GM21367 (cell line): ENCODE data around the gene MYO7B.
A peak's percentile ranks its signal among the peaks of the same experiment; 100 is the strongest.

ENCODE experiments used
- ATAC-seq: cut with Tn5 transposase; IDR thresholded peaks from one replicate; pipeline ENCODE4 v1.9.1; 2021; ENCODE audit not compliant: unreplicated experiment

The MYO7B gene

DNA sequence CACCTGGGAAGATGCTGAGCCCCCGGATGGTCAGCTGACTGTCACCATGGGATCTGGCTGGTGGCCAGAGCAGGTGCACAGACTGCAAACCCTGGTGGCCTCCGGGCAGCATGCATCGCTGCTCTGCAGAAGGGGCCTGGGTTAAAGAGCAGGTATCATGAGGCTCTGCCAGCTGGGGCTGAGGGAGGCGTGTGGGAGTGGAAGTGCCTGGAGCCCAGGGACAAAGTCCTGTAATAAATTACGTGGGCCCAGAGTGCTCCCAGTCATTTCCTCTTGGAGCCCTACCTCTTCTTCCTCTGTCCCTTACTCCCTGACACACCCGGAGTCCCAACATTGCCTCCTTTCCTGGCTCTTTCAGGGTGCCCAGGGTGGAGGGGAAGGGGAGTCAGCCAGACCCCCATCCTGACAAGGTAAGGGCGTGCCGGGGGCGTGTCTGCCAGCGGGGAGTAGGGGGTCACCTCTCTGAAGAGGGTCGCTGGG, at the start of gene MYO7B:
TSS of gene MYO7B (plus strand) at position 262 of the 480 bp plus-strand sequence. CDS start 24,040 bp downstream, outside the sequence.
- ATAC-seq, result no peak

DNA sequence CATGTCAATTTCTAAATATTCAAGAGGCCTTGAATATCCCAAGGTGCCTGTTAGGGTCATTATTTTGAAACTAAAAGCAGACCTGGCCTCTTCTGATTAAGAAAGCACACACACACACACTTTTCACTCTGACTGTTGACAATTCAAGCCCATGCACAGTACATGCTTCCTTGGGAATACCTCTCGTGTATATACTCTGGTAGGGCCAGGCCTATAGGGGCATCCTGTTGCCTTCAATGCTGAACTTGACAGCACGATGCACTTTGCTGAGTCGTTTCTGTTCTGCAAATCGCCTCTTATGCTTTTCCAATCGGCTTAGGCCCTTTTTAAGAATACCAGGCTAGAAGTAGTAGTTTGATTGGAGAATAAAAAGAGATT, 49.8 kb upstream of the MYO7B start:
- no peak for ATAC-seq

DNA sequence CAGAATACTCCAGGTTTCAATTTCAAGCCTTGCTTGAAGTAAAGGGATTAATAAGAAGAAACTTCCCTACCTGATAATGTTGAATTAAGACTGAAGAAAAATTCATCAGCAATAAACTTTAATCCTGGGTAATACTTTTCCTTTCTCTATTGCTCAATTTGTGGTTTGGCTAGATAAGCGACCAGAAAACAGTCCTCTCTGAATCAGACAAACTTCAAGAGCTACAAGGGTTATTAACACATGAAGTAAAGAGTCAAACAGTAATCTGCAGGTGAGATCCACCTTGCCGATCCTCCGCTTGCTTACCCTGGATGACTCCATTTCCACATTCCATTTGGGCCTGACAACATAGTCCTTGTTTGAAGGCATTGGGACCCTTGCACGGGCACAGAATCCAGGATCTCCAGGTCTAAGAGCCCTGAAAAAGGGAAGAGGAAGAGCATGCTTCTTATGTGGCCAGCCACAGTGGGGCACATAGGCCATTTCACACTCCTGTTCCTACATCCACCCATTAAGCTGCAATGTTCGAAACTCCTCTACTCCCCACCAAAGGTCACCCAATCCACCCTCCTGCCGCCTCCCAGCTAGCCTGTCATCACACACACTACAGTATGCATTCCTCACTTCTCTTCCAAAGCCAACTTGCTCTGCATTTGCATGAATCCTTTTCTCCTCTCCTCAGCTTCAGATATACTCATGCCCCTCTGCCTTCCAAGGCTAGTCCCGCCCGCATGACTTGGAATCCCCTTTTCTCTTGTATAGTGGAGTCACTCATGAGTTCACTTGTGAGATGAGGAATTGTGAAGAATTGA, 49.0 kb upstream of the MYO7B start:
- no peak for ATAC-seq

DNA sequence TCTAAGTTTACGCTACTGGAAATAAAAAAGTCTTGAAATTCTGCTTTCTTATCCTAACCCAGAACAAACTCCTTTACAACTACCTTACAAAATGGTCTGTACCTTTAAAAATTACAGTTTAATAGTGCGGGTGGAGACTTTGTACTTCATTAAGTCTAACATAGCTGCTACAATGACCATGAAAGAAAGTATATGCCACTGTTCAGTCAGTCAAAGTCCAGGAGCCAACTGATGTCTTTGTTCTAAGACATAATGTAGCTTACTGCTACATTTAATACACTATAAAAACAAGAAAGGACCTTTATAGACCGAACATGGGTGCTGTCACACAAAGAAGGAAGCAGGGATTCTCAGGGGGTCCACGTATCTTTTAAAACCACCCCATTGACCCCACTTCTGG, 45.2 kb upstream of the MYO7B start:
- ATAC-seq, result no peak

DNA sequence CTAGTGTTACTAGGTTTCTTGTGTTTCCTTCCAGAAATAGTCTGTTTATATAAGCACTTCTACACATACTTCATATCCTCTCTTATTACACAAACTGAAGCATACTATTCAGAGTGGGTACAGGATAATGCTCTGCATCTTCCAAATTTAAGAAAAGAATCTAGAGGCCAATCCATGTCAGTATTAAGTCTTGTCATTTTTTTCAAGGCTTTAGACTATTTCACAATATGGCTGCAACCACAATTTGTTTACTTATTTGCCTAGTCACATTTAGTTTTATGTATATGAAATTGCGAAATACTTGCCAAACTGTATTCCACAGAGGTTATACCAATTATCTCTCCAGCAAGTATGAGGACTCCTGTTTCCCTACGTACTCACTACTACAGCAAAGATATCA, 37.1 kb upstream of the MYO7B start:
- ATAC-seq, result no peak

DNA sequence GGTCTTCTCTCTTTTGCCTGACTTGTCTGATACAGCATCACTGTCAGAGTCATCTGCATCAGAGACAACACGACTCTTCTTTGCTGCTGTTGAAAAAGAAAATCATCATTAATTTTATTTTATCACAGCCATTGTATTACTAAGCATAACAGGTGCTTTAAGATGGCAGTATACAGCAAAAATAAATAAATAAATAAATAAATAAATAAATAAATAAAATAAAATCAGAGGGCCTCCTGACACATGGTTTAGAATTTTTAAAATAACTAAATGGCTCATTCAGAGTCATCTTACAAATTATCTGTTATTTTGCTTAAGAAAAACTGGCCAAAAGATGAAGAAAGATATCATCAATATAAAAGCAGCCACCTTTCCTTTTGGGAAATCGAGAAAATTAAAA, 32.0 kb upstream of the MYO7B start:
- ATAC-seq, result no peak

DNA sequence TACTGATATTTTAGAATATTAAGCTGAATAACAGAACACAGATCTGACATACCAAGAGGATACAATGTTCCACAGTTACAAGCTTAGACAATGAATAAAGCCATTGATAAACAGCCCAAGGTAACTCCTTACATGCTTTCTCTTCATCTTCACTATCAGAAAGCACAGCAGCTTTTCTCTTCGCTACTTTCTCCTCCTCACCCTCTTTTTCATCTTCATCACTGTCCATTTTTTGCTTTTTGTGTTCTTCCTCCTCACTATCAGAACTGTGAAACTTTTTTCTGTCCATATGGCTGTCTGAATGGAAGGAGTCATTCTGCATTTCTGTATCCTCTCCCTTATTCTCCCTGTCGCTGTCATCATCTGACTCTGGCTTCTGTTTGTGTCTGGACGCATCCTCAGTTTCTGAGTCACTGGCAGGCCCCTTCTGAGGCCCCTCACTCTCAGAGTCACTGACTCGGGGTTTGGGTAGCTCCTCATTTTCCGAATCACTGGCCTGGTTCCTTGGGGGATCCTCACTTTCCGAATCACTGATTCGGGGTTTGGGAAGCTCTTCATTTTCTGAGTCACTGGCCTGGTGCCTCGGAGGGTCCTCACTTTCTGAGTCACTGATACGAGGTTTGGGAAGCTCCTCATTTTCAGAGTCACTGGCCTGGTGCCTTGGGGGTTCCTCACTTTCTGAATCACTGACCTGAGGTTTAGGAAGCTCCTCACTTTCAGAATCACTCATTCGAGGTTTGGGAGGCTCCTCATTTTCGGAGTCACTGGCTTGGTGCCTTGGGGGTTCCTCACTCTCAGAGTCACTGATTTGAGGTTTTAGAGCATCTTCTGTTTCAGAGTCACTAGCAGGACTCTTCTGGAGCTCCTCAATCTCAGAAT, 30.7 kb upstream of the MYO7B start:
- ATAC-seq, result no peak

DNA sequence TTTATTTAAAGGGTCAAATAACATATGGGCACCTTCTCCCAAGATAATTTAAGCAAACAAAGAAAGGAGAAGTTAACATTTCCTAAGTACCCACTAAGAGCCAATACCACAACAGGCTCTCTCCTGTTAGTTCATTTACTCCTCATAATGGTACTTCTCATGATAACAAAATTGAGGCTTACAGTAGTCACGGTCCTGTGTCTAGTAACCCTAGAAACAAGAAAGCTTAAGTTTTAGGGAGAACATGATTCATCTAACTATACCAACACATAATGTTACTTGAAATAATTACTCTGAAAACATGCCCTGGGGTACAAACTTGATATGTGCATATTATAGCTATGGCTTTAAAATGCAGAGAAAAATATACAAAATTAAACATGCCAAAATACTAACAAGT, 29.0 kb upstream of the MYO7B start:
- no peak for ATAC-seq

DNA sequence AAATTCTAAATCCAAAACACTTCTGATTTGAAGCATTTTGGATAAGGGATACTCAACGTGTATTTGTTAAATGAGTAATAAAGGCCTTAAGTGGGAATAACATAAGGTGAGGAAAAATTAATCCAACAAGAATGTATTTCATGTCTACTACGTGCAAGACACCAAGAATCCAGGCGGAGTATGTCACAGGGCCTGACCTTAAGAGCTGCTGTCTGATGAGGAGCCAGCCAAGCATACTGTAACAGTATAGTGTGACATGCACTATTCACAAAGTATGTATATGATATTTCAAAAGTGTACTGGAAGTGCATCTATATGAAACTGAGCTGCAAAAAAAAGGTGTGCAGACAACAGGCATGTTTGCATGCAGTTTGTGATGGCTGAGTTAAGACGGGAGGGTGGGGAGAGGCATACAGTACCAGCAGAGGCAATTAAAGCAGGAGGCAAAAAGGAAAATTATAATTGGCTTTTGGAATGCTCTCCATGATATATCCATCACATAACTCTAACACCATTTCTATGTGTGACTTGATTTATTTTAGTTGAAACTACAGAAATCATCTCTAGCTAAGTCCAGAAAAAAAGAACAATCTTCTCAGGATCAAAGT, 27.4 kb upstream of the MYO7B start:
- no peak for ATAC-seq

DNA sequence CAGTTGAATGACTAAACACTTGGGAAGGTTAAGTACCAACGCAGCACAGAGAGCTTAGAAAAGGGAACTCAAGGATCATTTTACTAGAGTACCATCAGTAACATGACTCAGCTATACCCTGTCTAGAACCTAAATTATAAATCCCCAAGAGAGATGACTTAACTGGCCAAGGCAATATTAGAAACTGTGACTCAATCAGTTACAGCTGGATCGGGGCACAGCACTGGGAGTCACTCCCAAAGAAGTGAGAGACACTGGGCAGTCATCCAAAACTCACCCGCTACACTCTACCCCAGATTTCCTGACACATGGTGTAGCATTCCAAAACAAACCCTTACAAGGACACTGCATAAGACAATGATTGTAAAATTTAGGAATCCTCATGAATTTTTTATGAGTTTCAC, 26.9 kb upstream of the MYO7B start:
- peak; percentile 60 for ATAC-seq

DNA sequence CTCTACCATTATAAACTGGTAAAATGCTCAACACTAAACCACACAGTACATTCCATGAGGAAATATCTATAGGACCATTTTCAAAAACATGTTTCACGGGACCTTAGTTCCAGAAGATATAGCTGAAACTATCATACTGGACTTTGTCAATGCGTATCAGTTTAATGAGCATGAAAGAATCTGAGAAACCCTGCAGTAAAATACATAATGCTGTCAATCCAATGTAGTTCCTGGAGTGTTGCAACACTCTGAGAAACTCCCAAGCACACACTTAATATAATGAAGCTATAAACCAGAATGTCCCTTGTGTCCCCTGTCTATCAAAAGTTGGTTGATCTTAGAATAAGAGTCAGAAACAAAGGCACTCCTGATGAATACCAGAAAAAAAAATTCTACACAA, 25.4 kb upstream of the MYO7B start:
- ATAC-seq, result no peak

DNA sequence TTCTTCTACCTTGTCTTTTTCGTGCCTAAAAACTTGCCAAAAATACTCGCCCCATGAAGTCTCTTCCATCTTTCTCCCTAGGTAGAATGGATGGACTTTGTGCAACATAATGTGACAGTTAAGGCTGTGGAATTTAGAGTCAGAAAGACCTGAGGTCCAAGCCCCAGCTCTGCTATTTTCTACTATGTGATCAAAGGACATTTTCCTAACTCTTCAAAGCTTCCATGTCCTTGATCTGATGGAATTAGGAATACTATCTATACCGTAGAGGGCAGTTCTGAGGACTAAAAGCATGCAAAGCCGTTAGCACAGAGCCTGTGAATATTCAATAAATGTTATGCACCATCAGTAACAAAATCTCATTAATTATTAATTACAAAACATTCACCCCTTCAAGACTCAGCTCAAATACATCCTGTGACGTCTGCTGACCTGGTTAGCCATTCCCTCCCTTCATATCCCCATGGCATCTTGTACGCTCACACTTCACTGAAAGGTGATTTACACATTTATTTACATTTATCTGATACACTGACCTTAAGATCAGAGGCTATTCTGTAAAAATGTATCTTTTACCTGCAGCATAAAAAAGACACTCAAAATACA, 24.3 kb upstream of the MYO7B start:
- ATAC-seq, result no peak

DNA sequence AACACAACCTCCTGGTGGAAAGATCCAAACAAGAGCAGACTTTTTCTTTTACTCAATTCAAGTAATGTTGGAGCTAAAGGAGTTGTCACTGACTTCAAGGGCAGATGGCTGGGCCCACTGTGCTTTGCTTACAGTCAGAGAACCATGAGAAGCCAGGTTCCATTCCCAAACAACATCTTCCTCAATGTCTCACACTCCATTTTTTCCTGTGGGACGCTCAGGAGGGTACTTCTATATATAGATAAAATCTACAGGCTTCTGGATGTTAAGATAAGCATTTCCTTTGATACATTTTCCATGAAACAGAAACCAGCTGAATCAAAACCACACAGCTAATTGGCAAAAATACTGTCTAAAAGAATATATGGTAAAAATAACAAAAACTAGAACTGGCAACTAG, 23.6 kb upstream of the MYO7B start:
- ATAC-seq, result no peak

DNA sequence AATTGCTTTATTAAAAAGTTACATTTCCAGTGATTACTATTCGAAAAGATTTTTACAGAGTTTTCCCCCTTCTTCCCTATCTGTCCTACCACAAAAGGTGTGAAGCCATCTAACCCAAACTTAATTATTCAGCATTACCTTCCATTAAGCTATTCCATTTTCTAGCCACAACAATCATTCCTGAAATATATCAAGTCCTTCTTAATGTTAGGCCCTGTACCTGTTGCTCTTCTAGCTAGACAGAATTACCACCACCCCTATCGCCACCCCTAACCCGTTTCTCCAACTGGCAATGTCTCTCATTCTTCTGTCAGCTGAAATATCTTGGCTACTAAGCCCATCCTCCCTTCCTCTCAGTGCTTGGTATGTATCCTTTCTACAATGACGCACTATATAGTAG, 23.1 kb upstream of the MYO7B start:
- no peak for ATAC-seq

DNA sequence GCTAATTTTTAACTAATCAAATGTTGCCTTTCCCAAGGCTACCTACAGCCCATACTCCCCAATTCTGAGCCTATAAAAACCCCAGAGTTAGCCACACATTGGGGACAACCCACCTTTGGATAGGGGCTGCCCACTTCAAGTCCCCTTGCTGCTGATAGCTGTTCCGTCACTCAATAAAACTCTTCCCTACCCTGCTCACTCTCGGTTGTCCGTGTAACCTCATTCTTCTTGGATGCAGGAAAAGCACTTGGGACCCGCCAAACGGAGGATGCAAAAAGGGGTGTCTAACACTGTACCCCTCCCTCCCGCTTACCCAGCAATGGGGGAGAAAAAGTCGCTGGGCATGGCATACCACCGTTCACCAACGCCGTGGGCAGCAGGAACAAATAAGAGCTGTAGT, 21.4 kb upstream of the MYO7B start:
- no peak for ATAC-seq

DNA sequence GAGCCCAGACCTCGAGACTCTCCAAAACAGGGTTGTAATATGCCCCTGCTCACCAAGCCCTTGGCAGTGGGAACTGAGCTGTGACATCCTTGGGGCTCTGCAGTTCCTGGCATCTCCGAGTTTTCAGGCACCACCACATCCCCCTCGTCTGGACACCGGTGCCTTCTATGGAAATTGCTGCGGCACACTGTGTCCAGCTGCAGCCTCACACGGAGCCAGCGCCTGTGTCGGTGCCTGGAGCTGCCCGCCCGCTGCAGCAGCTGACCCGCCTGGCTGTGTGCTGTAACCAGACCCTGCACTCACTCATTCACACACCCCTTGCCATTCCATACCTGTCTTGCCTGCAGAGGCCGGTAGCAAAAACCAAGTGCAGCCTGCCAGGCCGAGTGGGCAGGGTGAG, 21.0 kb upstream of the MYO7B start:
- no peak for ATAC-seq

DNA sequence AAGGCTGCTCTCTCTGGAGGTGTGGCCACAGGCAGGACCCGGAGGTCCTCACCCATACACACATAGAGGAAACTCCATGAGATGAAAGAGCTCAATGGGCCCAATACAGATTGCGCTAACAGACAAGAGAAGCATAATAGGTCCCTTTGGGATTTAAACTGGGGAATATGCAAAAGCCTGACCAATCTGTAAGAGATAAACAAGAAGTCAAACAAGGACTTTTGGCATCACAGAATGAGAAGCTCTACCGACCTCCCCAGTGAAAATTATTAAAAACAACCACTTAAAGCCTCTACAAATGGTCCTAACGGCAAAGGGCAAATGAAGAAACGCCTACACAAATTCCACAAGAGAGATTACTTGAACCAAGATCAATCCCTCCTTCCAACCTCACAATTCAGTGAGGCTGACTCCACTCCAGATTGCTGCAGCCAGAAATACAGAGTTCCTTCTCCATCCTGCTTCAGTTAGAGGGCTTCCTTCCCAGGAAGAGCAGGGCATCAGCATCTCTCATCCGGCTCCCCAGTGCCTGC, 20.0 kb upstream of the MYO7B start:
- ATAC-seq, result no peak

DNA sequence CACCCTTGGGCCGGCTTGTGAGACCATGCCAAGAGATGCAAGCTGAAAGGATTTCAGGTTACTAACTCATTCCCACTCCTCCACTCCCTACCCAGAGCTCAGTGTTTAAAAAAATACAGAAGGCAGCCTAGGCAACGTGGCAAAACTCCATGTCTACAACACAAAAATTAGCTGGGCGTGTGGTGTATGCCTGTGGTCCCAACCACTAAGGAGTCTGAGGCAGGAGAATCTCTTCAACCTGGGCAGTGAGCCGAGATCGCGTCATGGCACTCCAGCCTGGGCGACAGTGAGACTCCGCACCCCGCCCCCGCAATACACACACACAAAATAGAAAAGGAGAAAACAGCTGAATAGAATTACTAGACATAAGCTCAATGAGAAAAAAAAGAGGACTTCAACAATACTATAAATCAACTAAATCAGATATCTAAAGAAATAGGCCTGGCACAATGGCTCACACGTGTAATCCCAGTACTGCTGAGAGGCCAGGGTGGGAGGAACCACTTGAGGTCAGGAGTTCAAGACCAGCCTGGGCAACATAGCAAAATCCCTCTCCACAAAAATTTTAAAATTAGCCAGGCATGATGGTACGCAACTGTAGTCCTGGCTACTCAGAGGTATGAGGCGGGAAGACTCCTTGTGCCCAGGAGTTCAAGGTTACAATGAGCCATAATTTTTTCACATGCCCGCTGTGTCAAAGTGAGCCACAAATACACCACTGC, 19.3 kb upstream of the MYO7B start:
- ATAC-seq, result no peak

DNA sequence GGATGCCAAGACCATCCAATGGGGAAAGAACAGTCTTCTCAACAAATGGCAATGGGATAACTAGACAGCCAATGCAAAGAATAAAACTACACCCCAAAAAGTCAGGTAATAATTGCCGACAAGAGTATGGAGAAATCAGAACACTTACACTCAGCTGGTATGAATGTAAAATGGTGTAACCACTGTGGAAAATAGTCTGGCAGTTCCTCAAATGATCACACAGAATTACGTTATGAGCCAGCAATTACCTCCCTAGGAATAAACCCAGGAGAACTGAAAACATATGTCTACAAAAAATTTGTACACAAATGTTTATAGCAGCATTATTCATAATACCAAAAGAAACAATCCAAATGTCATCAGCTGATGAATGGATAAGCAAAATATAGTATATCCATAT, 18.0 kb upstream of the MYO7B start:
- ATAC-seq, result no peak

DNA sequence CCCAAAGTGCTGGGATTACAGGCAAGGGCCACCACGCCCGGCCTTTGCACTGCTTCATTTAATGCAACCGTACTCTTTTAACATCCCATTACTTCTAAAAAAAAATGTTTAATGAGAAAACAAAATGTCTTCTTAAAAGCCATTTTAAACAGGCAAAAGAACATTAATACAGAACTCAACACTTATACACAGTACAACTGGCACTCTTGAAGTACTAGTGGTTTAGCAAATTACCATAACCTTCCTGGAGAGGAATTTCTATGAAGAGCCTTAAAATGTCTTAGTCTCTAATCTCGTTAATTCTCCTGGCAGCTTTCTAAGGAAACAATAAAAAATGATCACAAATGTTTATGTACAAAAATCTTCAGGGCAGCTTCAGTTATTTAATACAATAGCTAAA, 15.1 kb upstream of the MYO7B start:
- no peak for ATAC-seq
